ACHN (cell line): ENCODE results near the gene R3HDM2.

Experiments used
- DNase-seq: peaks from one replicate; pipeline ENCODE4 v3.0.0-alpha.2; 2015
- in situ Hi-C: cut with HindIII; loops from 2 replicates; pipeline ENCODE4 v1.10.0; 2017; ENCODE audit warnings: low sequenced_read_pairs, low pct_ligation_motif_present, low pct_unique_long_range_greater_than_20kb

The R3HDM2 gene

DNA sequence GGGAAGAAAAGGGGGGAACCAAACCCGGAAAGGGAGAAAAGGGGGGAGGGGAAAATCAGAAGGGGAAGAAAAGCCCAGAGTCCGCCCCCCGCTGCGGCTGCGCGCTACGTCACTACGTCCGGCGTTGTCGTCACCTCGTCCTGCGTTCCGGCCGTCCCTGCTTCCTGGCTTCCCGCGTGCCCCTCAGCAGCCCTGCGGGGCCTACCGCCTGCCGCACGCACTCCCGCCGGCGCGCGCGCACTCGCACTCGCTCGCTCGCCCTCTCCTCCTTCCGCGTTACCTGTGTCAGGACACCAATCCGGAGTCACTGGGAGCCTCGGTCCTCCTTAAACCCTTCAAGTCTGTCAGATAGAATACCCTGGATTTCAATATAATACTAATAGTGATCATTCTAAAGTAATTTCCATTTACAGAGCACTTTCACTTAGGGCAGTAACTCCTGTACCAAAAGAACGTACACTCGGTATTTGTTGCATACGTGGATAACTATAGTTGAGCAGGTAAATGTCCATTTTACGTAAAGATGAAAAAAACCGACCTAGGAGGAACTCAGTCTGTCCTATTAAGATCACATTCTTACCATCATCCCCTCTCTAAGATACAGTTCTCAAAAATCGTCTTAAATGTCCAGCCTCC is at the start of gene R3HDM2:
TSS of gene R3HDM2 (minus strand) at position 113 of the 636 bp plus-strand sequence. CDS start 120,615 bp downstream, outside the sequence.
- in situ Hi-C loops: no loop called here
- peak; percentile 99 for DNase-seq

DNA sequence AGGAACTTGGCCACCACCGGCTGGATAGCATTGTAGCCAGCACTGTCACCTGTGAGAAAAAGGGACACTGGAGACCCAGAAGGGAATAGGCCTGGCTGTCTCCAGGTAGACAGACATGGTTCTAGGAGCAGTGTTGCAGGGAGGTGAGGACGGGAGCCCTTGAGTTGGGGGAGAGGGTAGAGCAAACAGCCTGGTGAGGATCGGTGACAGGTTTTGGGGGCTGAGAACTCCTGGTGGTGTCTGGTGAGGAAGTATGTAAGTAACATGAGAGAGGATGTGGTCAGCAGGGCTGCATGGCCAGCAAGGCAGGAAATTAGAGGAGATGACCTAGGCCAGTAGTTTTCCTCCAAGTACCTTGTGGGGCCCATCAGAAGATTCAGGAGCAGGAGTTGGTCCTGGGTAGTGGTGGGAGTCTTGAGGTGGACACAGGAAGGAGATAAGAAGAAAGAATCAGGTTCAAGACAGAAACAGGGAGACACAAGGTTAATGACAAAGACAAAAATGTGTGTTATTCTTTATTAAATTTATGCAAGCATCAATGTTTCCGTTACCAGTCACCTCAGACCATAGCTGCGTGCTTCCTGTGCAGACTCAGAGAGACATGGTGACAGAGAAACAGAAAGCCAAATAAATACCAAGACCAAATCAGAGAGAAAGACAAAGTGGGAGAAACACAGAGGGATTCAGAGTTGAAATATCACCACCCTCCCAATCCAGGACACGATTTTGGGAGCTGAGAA is 48.7 kb upstream of the R3HDM2 start, which contains the start of gene ARHGAP9:
TSS of gene ARHGAP9 (minus strand) at position 491 of the 740 bp plus-strand sequence. CDS start at position 31, 460 bp downstream.
- no peak for DNase-seq
- in situ Hi-C loops: no loop called here

DNA sequence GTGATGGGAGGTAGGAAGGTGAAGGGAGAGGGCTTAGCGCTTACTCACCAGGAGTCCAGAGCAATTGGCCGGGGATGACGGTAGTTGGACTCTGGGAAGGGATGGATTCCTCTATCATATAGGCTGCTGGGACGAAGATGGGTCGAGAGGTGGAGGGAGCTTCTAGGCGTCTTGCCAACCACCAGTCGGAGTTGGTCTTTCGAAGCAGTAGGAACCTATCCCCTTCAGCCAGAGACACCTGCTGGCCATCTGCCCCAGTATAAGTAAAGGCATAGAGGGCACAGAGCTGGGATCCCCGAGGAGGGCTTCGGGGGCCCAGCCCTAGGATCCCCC is 48.2 kb upstream of the R3HDM2 start:
- no peak for DNase-seq
- in situ Hi-C loops: no loop called here

DNA sequence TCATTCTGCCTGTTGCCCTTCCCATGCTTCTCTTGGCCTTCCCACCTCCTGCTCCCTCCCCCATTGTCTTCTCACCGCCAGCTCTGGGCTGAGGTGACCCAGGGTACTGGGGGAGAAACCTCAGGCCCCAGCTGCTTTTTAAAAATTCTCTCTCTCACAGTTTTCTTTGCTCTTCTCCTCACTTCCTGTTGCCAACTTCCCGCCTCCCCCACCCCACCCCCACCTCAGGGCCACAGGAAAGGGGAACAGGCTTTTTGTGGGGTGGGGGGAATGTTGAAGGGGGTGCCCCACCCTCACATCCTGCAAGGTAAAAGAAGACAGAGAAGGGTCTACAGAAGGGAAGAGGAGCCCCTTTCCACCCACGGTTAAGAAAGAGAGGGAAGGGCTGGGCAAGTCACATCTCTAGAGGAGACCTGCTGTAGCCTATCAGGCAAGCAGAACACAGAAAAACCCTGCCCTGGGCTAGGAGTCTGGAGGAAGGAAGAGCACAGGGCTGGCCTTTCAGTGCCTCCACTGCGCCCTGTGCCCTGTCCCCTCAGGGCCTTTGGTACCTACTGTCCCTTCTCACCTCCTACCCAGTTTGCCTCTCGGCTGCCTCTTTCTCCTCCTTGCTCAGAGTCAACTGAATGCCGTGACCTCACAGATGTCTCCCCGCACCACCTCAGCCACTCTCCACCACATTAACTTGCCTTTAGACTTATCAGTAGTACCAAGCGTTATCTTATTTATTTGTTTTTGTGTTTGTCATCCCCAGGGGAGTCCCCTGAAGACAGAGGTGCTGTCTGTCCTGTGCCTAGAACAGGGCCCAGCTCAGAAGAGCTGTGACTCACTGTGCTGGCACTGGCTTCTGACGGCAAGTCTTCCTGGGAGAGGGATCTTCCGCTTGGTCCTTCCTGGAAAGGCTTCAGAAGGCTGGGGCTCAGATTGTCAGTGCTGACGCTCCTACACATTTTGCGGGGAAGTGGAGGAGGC is 47.2 kb upstream of the R3HDM2 start:
- in situ Hi-C loops: no loop called here
- no peak for DNase-seq

DNA sequence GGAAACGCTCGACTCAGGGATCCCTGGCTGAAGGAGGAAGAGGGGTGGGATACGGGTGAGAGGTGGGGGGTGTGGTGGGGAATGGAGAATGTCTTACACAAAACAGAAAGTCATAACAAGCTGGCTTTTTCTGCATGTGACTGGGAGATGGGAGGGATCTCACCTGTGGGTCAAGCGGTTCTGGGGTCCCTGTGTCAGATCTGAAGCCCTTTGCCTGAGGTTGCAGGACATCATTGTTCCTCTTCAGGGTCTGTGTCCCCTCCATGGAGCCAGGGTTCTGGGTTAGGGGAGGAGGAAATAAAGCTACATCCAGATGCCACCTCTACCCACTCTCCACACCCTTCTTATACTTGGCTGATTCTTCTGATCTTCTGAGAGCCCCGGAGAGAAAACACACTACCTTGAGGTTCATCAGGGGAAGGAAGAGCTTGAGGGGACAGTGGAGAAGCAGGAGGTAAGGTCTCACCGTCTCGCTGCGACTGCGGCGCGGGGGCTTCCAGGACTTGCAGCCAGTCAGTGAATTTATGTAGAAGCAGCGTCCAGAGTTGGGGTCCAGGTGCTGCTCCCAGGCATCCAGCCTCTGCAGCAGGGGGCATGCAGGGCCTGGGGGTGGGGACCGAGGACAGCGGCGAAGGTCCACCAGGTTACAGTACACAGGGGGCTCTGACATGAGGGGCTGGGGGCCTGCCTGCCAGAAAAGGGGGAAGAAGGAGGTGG is 46.3 kb upstream of the R3HDM2 start:
- in situ Hi-C loops: no loop called here
- no peak for DNase-seq

DNA sequence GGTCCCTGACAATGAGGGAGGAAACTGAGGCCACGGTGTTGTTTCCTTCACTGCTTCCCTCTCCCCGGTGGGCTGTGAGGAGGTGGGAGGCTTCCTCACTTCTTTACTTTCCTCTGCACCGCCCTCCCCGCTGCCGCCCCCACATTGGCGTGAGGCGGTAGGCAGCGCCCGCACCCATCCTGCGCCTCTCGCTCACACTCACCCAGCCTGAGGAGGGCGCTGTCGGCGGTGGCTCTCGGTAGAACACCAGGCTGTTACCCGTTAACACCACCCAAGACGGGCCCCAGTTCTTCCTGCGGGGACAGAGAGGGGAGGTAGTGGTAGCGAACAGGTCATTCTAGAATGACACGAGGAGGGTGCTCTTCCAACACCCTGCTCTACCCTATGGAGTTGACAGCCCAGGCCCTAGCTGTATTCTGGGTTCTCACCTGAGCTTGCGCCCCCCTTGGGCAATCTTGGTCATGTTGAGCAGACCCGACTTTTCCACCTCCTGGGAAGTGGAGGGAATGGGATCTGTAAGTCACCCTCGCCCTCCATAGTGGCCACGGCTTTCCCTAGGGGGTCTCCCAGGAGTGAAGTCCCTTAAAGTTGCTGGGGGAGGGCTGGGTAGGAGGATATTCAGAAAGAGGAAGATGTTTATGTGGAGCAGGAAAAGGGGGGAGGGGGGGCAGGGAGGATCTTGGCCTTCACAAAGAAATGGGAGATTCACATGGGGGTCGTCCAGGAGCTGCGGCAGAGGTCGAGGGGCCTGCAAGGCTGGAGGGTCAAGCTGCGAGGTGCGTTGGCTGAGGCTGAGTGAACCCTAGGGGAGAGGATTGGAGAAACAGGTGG is 45.5 kb upstream of the R3HDM2 start:
- no peak for DNase-seq
- in situ Hi-C loops: no loop called here

DNA sequence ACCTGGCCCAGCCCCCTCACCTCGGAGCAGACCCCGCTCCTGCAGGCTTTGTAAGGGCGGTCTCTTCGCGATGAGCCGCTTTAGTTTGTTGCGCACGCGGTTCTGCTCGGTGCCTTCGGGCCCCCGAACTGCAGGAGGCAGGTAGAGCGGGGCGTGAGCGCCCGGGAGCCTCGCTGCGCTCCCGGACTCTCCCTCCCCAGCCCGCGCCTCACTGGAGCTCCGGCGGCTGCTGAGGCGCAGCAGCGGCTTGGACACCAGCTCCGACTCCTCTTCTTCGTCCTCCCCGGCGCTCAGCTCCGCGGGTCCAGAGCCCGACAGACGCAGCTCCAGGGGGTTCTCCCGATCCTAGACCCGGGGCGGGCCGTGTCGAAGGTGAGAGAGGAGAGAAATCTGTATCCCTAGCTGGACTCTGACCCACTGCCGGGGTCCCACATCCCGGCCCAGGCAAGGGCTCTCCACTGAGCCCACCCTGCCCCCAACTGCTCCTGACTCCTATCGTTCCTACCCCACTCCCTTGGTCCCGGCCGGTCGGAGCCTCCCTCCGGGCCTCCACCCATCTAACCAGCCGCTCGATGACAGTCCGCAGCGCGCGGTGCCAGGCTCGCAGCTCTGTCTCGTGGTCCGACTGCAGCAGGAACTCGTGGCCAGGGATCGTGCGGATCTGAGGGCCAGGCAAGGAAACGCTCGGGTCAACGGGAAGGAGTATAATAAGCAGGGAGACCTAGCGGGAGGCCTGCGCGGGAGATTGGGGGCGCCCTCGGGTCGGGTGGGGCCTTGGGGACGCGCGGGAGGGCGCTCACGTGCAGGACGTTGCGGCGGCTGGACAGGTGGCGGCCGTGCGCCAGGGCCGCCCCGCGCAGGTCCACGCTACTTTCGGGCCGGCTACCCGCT is 44.7 kb upstream of the R3HDM2 start:
- in situ Hi-C loops: no loop called here
- DNase-seq: peak; percentile 50

DNA sequence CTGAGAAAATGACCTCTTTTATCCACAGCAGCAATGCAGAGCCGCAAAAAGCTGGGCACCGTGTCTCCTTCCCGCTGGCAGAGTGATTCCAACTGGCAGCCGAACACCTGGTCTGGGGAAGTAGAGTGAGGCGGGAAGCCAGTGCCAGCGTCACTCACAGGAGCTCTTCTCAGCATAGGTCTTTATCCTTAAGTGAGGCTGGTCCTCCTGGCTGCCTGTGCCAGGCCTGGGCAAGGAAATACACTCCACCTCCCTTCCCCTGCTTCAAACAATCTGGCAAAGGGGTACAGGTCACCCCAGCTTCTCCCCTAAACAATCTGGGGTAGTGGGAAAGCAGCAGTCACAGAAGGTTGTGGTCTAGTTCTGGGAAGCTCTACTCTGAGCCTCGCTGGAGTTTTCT is 44.0 kb upstream of the R3HDM2 start:
- DNase-seq: no peak
- in situ Hi-C loops: loop anchor here (25.0 kb wide), 1 partner anchor 188 kb away; no protein-coding TSS in a partner anchor

DNA sequence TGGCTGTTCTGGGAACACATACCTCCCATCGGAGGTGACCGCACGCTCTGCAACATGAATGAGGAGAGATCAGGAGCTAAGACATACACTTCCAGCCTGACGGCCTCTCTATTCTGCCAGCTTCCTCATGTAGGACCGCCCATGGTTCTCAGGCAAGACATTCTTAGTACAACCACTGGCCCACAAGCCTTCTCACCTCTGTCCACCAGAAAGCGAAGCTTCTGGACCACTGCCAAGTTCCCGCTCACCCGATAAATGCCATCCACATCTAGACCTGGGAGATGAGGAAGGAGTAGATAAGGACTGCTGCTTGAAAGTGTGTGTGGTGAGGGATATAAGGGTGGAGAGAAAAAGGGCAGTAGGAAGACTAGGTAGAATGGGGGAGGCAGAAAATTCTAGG is 43.6 kb upstream of the R3HDM2 start:
- DNase-seq: no peak
- in situ Hi-C loops: loop anchor here (25.0 kb wide), 1 partner anchor 187 kb away; no protein-coding TSS in a partner anchor

DNA sequence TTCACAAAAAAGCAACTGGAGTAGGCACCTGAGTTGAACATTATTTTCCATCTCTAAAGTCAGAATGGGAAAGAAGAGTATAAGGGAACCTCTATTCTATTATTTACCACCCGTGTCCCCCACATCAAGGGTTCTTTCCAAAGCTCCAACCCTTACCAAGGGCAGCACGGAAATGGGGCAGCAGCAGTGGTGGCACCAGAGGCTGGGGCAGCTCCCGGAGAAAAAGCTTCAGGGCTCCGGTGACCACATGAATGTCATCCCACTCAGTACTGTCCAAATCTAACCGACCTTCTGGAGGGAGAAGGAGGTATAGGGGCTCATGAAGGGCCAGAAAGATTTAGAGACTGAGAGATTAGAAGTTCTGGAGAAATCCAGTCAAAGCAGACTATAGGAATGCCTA is 43.0 kb upstream of the R3HDM2 start:
- in situ Hi-C loops: loop anchor here (25.0 kb wide), 1 partner anchor 187 kb away; no protein-coding TSS in a partner anchor
- DNase-seq: no peak

DNA sequence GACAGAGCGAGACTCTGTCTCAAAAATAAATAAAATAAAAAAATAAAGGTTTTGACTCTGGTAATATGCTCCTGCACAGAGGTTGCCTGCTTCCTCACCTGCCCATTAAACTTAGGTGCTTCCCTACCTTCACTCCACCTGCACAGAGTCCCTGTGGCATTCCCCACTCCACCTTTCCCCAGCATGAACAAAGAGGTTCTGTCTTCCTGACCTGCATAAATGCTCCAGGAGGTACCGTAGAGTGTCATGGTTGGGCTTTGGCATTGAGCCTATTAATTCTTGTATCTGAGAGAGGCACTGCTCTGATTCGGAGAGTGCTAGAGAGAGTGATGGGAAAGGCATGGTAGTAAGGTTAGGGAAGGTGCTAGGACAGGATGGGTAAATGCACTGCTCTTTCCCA is 42.5 kb upstream of the R3HDM2 start:
- DNase-seq: no peak
- in situ Hi-C loops: loop anchor here (25.0 kb wide), 1 partner anchor 186 kb away; no protein-coding TSS in a partner anchor

DNA sequence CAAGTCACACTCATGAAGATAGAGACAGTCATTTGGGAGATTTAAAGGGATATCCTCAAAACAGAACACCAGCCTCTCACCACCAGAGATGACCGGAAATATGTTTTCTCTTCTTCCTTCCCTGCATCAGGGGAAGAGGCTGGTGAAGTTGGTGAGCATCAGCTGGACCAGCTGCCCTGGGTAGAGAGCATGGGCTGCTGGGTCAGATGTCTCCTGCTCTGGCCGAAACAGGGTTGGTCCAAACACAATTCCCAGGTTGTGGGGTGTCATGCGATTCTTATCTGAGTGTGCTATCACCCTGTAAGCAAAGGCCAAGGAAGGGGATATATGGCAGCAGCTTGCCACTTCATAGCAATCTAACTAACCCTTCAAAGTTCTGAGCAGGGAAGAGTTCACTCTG is 41.5 kb upstream of the R3HDM2 start:
- no peak for DNase-seq
- in situ Hi-C loops: loop anchor here (25.0 kb wide), 1 partner anchor 185 kb away; no protein-coding TSS in a partner anchor

DNA sequence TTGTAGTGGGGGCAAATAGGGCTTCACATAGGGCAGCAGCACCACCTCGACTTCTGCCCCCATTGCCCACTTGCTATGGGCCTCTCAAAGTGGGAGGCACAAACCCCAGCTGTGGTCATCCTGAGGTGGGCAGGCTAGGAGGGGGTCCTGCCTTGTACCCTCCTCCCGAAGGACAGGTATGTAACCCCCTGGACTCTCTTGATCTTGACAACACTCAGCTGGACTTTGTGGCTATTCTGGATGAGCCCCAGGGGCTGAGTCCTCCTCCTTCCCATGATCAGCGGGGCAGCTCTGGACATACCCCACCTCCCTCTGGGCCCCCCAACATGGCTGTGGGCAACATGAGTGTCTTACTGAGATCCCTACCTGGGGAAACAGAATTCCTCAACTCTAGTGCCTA is 40.8 kb upstream of the R3HDM2 start:
- in situ Hi-C loops: loop anchor here (25.0 kb wide), 1 partner anchor 184 kb away; no protein-coding TSS in a partner anchor
- no peak for DNase-seq

DNA sequence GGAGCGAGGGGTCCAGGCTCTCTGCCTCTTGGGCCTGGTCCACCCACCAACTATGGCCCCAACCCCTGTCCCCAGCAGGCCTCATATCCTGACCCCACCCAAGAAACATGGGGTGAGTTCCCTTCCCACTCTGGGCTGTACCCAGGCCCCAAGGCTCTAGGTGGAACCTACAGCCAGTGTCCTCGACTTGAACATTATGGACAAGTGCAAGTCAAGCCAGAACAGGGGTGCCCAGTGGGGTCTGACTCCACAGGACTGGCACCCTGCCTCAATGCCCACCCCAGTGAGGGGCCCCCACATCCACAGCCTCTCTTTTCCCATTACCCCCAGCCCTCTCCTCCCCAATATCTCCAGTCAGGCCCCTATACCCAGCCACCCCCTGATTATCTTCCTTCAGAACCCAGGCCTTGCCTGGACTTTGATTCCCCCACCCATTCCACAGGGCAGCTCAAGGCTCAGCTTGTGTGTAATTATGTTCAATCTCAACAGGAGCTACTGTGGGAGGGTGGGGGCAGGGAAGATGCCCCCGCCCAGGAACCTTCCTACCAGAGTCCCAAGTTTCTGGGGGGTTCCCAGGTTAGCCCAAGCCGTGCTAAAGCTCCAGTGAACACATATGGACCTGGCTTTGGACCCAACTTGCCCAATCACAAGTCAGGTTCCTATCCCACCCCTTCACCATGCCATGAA is 40.3 kb upstream of the R3HDM2 start:
- in situ Hi-C loops: loop anchor here (25.0 kb wide), 1 partner anchor 184 kb away; no protein-coding TSS in a partner anchor
- no peak for DNase-seq

DNA sequence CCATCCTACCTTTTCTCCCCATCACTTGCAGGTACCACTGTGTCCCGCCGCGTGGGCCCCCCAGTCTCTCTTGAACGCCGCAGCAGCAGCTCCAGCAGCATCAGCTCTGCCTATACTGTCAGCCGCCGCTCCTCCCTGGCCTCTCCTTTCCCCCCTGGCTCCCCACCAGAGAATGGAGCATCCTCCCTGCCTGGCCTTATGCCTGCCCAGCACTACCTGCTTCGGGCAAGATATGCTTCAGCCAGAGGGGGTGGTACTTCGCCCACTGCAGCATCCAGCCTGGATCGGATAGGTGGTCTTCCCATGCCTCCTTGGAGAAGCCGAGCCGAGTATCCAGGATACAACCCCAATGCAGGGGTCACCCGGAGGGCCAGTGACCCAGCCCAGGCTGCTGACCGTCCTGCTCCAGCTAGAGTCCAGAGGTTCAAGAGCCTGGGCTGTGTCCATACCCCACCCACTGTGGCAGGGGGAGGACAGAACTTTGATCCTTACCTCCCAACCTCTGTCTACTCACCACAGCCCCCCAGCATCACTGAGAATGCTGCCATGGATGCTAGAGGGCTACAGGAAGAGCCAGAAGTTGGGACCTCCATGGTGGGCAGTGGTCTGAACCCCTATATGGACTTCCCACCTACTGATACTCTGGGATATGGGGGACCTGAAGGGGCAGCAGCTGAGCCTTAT is 39.6 kb upstream of the R3HDM2 start:
- no peak for DNase-seq
- in situ Hi-C loops: loop anchor here (25.0 kb wide), 1 partner anchor 183 kb away; no protein-coding TSS in a partner anchor
